Ishikawa (cell line): ENCODE results near the gene RAN.

Source experiments
- CEBPB ChIP-seq: IDR thresholded peaks from 2 replicates; pipeline ENCODE4 v1.6.1; 2012
- CREB1 ChIP-seq: IDR thresholded peaks from 2 replicates; pipeline ENCODE4 v1.6.1; 2012; ENCODE audit warnings: low read depth
- EGR1 ChIP-seq: IDR thresholded peaks from 2 replicates; pipeline ENCODE4 v1.6.1; 2012
- EP300 ChIP-seq: IDR thresholded peaks from 2 replicates; pipeline ENCODE4 v1.6.1; 2012; ENCODE audit warnings: borderline replicate concordance
- FOXM1 ChIP-seq: IDR thresholded peaks from 2 replicates; pipeline ENCODE4 v1.6.1; 2012; ENCODE audit warnings: low read depth, borderline replicate concordance
- MAX ChIP-seq: IDR thresholded peaks from 2 replicates; pipeline ENCODE4 v1.6.1; 2012
- RAD21 ChIP-seq: IDR thresholded peaks from 2 replicates; pipeline ENCODE4 v1.6.1; 2012; ENCODE audit warnings: low read depth
- REST ChIP-seq: IDR thresholded peaks from 2 replicates; pipeline ENCODE4 v1.6.1; 2012; ENCODE audit warnings: low read depth, mild to moderate bottlenecking
- TAF1 ChIP-seq: IDR thresholded peaks from 2 replicates; pipeline ENCODE4 v1.6.1; 2012; ENCODE audit warnings: low read depth, mild to moderate bottlenecking
- TCF12 ChIP-seq: IDR thresholded peaks from 2 replicates; pipeline ENCODE4 v1.6.1; 2012; ENCODE audit warnings: low read depth
- TEAD4 ChIP-seq: IDR thresholded peaks from 2 replicates; pipeline ENCODE4 v1.6.1; 2012
- USF1 ChIP-seq: IDR thresholded peaks from 2 replicates; pipeline ENCODE4 v1.6.1; 2012
- YY1 ChIP-seq: IDR thresholded peaks from 2 replicates; pipeline ENCODE4 v1.6.1; 2012; ENCODE audit warnings: low read depth
- ZBTB7A ChIP-seq: IDR thresholded peaks from 2 replicates; pipeline ENCODE4 v1.6.1; 2012; ENCODE audit warnings: low read depth

The RAN gene

GRCh38 chr12:130839770-130840404 lies 32.0 kb upstream of the RAN start:
- no peak for TF ChIP-seq MAX
- TF ChIP-seq REST, result no peak
- TF ChIP-seq TEAD4, result no peak
- TF ChIP-seq FOXM1, result no peak
- no peak for TF ChIP-seq EP300
- TF ChIP-seq RAD21, result no peak
- no peak for TF ChIP-seq TAF1
- TF ChIP-seq EGR1, result no peak
- TF ChIP-seq CREB1, result no peak
- TF ChIP-seq ZBTB7A, result no peak
- TF ChIP-seq USF1, result no peak
- no peak for TF ChIP-seq CEBPB
- TF ChIP-seq TCF12, result no peak
- no peak for TF ChIP-seq YY1

GRCh38 chr12:130846369-130846768 lies 25.5 kb upstream of the RAN start:
- no peak for TF ChIP-seq CEBPB
- TF ChIP-seq FOXM1, result no peak
- no peak for TF ChIP-seq USF1
- TF ChIP-seq REST, result no peak
- TF ChIP-seq EGR1, result no peak

GRCh38 chr12:130847112-130847511 lies 24.8 kb upstream of the RAN start:
- TF ChIP-seq CEBPB (no peak), RAD21 (no peak), FOXM1 (no peak), USF1 (no peak)

- no peak for TF ChIP-seq RAD21
- TF ChIP-seq EGR1, result no peak
- TF ChIP-seq MAX, result 0 out of 2 replicates have a peak, but pooled peaks have one; percentile 20
- TF ChIP-seq REST, result no peak
- TF ChIP-seq TCF12, result 0 out of 2 replicates have a peak, but pooled peaks have one; percentile 26
- peak; percentile 59; the same call in 1 of the 2 replicates for TF ChIP-seq ZBTB7A
- no peak for TF ChIP-seq EP300
- peak; percentile 86 for TF ChIP-seq TEAD4
Observed at GRCh38 chr12:130849561-130850417, 22.1 kb upstream of the RAN start.
